Measurements from ENCODE around the gene THAP2.
"Not testable (repeated sequence)": the region's sequence is repeated elsewhere in the genome, so short reads cannot be mapped to it uniquely, and the experiment has no call there.

Gene THAP2

DNA sequence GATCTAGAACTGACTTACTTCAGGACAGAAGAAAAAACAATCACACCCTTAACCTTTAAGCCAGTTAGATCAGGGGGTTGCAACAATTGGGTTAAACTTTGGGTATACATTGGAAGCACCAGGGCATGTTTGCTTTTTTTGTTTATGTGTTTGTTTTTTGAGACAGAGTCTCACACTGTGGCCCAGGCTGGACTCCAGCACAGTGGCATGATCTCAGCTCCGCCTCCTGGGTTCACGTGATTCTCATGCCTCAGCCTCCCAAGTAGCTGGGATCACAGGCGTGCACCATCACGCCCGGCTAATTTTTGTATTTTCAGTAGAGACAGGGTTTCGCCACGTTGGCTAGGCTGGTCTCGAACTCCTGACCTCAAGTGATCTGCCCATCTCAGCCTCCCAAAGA, 38.1 kb downstream of the THAP2 start:
- not testable (repeated sequence) for DNase-seq (ENCODE audit: low read depth in 4 of 4, low spot score in 1 of 4)

- DNase-seq (ENCODE audit: low read depth in 4 of 4, low spot score in 1 of 4) = no peak
Observed at GRCh38 chr12:71702590-71702989, 38.5 kb downstream of the THAP2 start.

DNA sequence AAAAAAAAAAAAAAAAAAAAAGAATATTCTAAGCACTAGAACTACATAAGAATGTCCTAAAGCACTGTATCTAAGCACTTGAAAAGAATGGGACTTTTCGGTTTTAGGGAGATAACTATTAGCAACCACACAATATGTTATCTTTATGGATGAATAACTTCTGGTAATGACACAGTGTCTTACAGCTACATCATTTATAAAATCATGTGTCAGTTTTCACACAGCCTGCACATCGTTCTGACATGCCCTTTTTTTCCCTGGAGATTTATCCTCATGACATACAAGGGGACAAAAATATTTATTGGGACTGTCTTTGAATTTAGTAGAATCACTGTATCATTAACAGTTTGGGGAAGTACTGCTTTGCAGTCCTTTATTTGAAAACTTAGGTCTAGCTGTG, 39.1 kb downstream of the THAP2 start:
- no peak for DNase-seq (ENCODE audit: low read depth in 4 of 4, low spot score in 1 of 4)

DNA sequence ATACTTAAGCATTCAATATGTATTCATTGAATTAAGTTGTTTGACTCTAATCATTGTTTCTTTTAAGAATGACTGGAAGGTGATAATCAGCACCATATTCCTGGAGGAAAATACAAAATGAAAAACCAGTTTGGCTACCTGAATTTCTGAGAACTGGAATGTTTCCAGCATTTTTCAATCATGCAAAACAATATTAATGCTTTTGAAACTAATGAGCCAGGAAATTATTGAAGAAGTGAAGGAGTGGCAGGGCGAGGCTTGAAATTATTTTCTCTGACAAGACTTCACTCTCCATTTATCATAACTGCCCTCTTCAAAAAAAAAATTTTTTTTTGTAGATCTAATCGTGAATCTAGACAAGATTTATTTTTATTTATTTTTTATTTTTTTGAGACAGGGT, 40.8 kb downstream of the THAP2 start:
- no peak for DNase-seq (ENCODE audit: low read depth in 4 of 4, low spot score in 1 of 4)

DNA sequence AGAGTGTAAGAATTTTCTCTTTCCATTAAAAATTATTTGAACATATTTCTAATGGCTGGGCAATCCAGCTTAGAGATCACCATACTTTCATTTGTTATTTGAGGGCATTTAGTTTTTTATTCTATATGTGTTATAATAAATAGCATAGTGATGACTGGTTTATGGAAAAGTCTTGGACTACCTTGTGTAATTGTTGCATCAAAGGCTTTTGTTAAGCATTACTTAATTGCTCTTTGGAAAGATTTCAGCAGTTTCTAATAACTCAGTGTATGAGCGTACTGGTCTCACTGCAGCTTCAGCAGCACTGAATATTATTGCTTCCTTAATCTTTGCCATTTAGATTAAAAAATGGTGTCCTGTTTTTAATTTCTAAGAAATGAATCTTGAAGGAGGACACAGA, 44.6 kb downstream of the THAP2 start:
- DNase-seq (ENCODE audit: low read depth in 4 of 4, low spot score in 1 of 4) = no peak

DNA sequence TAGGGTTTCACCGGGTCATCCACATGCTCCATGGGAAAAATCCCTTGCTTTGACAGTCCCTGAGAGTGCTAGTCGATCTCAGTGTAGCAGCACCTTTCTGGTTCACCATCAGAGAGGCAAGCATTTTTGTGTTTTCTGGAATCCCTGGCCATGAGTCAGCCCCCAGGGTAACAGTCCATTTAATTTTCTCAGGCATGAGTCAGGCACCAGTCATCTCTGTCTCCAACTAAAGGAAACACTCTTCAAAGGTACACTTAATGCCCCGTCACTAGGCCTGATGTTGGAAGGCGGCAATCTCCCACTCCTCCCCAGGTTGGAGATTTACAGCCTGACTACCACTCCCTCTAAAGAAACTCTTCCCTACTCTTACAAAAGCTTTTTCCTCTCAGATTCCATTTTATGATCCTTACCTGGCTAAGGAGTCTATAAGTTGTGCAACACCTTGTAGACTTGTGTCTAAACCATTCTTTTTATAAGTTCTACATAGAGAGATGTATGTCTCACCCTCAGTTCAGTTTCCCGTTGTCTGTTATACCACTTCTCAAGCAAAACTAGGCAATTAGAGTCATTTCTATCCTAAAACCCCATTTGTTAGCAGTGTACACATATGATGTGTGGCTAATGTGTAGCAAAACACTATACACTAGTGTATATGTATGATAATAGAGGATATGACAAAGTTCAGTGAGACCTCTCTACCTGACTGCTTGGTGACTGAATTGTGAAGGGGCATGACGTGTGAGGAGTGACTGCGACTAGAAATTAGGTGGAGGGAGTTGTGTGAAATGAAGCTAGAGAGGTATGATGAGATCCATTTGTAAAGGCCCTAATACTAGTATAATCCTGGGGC, 46.4 kb downstream of the THAP2 start:
- no peak for DNase-seq (ENCODE audit: low read depth in 4 of 4, low spot score in 1 of 4)

- DNase-seq (ENCODE audit: low read depth in 4 of 4, low spot score in 1 of 4) = no peak
Observed at GRCh38 chr12:71718611-71719010, 54.5 kb downstream of the THAP2 start.

GRCh38 chr12:71719647-71720370, 55.7 kb downstream of the THAP2 start:
- no peak for DNase-seq (ENCODE audit: low read depth in 4 of 4, low spot score in 1 of 4)

GRCh38 chr12:71721783-71722505, 57.8 kb downstream of the THAP2 start:
- DNase-seq (ENCODE audit: low read depth in 4 of 4, low spot score in 1 of 4) = no peak

DNA sequence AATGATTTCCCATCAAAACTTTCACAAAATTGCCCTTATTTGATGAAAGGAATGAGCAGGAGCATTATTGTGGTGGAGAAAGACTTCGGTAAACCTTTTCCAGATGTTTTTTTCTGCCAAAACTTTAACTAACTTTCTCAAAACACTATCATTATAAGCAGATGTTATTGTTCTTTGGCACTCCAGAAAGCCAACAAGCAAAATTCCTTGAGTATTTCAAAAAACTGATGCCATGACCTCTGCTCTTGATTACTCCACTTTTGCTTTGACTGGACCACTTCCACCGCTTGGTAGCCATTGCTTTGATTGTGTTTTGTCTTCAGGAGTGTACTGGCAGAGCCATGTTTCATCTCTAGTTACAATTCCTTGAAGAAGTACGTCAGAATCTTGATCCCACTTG, 60.9 kb downstream of the THAP2 start:
- no peak for DNase-seq (ENCODE audit: low read depth in 4 of 4, low spot score in 1 of 4)

DNA sequence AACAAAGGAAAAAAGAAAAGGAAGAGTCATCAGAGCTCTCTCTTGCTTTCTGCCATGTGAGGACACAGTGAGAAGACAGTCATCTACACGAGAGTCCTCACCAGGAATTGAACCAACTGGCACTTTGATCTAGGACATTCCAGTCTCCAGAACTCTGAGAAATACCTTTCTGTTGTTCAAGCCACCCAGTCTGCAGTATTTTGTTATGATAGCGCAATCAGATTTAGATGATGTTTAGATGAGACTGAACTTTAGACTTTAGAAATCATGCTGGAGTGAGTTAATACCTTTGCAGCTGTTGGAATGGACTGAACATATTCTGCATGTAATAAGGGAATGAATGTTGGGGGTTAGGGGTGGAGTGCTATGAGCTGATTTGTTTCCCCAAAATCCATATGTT, 62.4 kb downstream of the THAP2 start:
- no peak for DNase-seq (ENCODE audit: low read depth in 4 of 4, low spot score in 1 of 4)

DNA sequence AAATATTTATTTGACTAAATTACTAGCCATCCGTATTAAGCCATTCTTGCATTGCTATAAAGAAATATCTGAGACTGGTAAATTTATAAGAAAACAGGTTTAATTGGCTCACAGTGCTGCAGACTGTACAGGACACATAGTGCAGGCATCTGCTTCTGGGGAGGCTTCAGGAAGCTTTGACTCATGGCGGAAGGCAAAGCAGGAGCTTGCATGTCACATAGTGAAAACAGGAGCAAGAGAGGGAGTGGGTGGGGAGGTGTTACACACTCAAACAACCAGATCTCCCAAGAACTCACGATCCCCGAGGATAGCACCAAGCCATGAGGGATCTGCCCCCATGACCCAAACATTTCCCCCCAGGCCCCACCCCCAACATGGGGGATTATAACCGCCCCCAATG, 63.9 kb downstream of the THAP2 start:
- no peak for DNase-seq (ENCODE audit: low read depth in 4 of 4, low spot score in 1 of 4)
